Kasumi-1 (cell line): ENCODE data around the gene EVL.
"Not testable (repeated sequence)": the region's sequence is repeated elsewhere in the genome, so short reads cannot be mapped to it uniquely, and the experiment has no call there.

ENCODE experiments used
- DNase-seq, 2 experiments: peaks; one replicate each; lab custom pipeline; 2025; lab: John Stamatoyannopoulos, UW

Gene EVL

GRCh38 chr14:100165831-100166440, 100.7 kb downstream of the EVL start:
- no peak for DNase-seq

- peak; percentile 50 to 55 for DNase-seq
Observed at GRCh38 chr14:100168506-100168905, 103.3 kb downstream of the EVL start.

- no peak for DNase-seq
Observed at GRCh38 chr14:100170880-100171279, 105.7 kb downstream of the EVL start.

- DNase-seq: no peak
Observed at GRCh38 chr14:100172811-100173210, 107.6 kb downstream of the EVL start.

- DNase-seq: no peak
Observed at GRCh38 chr14:100173353-100173752, 108.1 kb downstream of the EVL start.

- DNase-seq: no peak
Observed at GRCh38 chr14:100176811-100177327, 111.6 kb downstream of the EVL start.

- no peak for DNase-seq
Observed at GRCh38 chr14:100178691-100179090, 113.5 kb downstream of the EVL start.

GRCh38 chr14:100180671-100181070, 115.4 kb downstream of the EVL start:
- not testable (repeated sequence) for DNase-seq

GRCh38 chr14:100181876-100182551, 116.8 kb downstream of the EVL start:
- not testable (repeated sequence) for DNase-seq

GRCh38 chr14:100187247-100187833, 122.1 kb downstream of the EVL start:
- DNase-seq: no peak

GRCh38 chr14:100188392-100189030, 123.3 kb downstream of the EVL start:
- no peak for DNase-seq

GRCh38 chr14:100190126-100190525, 124.9 kb downstream of the EVL start:
- no peak for DNase-seq

GRCh38 chr14:100191584-100192249, 126.5 kb downstream of the EVL start:
- no peak for DNase-seq

GRCh38 chr14:100192250-100192671, 127.0 kb downstream of the EVL start:
- no peak for DNase-seq

- DNase-seq: peak; percentile 94 to 98
Observed at GRCh38 chr14:100192672-100193416, 127.6 kb downstream of the EVL start.
